Ishikawa (cell line): ENCODE data around the gene APLP1.

ENCODE experiments used
- CEBPB ChIP-seq: IDR thresholded peaks from 2 replicates; pipeline ENCODE4 v1.6.1; 2012
- CREB1 ChIP-seq: IDR thresholded peaks from 2 replicates; pipeline ENCODE4 v1.6.1; 2012; ENCODE audit warnings: low read depth
- EGR1 ChIP-seq: IDR thresholded peaks from 2 replicates; pipeline ENCODE4 v1.6.1; 2012
- EP300 ChIP-seq: IDR thresholded peaks from 2 replicates; pipeline ENCODE4 v1.6.1; 2012; ENCODE audit warnings: borderline replicate concordance
- FOXM1 ChIP-seq: IDR thresholded peaks from 2 replicates; pipeline ENCODE4 v1.6.1; 2012; ENCODE audit warnings: low read depth, borderline replicate concordance
- MAX ChIP-seq: IDR thresholded peaks from 2 replicates; pipeline ENCODE4 v1.6.1; 2012
- NFIC ChIP-seq: IDR thresholded peaks from 2 replicates; pipeline ENCODE4 v1.6.1; 2012
- RAD21 ChIP-seq: IDR thresholded peaks from 2 replicates; pipeline ENCODE4 v1.6.1; 2012; ENCODE audit warnings: low read depth
- REST ChIP-seq: IDR thresholded peaks from 2 replicates; pipeline ENCODE4 v1.6.1; 2012; ENCODE audit warnings: low read depth, mild to moderate bottlenecking
- TAF1 ChIP-seq: IDR thresholded peaks from 2 replicates; pipeline ENCODE4 v1.6.1; 2012; ENCODE audit warnings: low read depth, mild to moderate bottlenecking
- TCF12 ChIP-seq: IDR thresholded peaks from 2 replicates; pipeline ENCODE4 v1.6.1; 2012; ENCODE audit warnings: low read depth
- TEAD4 ChIP-seq: IDR thresholded peaks from 2 replicates; pipeline ENCODE4 v1.6.1; 2012
- USF1 ChIP-seq: IDR thresholded peaks from 2 replicates; pipeline ENCODE4 v1.6.1; 2012
- YY1 ChIP-seq: IDR thresholded peaks from 2 replicates; pipeline ENCODE4 v1.6.1; 2012; ENCODE audit warnings: low read depth
- ZBTB7A ChIP-seq: IDR thresholded peaks from 2 replicates; pipeline ENCODE4 v1.6.1; 2012; ENCODE audit warnings: low read depth

The APLP1 gene

GRCh38 chr19:35860436-35860817 is 7.9 kb upstream of the APLP1 start:
- TF ChIP-seq ZBTB7A (no peak), CREB1 (no peak), MAX (no peak), CEBPB (no peak), USF1 (no peak)

GRCh38 chr19:35860818-35861639 is 7.3 kb upstream of the APLP1 start:
- TF ChIP-seq TEAD4 (no peak), NFIC (no peak), YY1 (no peak), MAX (0 out of 2 replicates have a peak, but pooled peaks have one; percentile 13)

GRCh38 chr19:35861640-35862160 is 6.7 kb upstream of the APLP1 start:
- no peak for TF ChIP-seq EGR1
- no peak for TF ChIP-seq REST
- TF ChIP-seq TEAD4 = no peak
- TF ChIP-seq TCF12 = no peak
- no peak for TF ChIP-seq MAX
- no peak for TF ChIP-seq FOXM1
- TF ChIP-seq RAD21 = no peak
- TF ChIP-seq NFIC = no peak
- no peak for TF ChIP-seq ZBTB7A
- no peak for TF ChIP-seq EP300
- TF ChIP-seq CEBPB = no peak
- TF ChIP-seq TAF1 = no peak
- no peak for TF ChIP-seq CREB1
- no peak for TF ChIP-seq USF1
- no peak for TF ChIP-seq YY1

- TF ChIP-seq MAX = no peak
- no peak for TF ChIP-seq CEBPB
- no peak for TF ChIP-seq FOXM1
- TF ChIP-seq USF1 = no peak
- no peak for TF ChIP-seq TEAD4
- TF ChIP-seq RAD21 = no peak
- no peak for TF ChIP-seq TAF1
- TF ChIP-seq YY1 = no peak
- TF ChIP-seq CREB1 = no peak
- TF ChIP-seq ZBTB7A = no peak
- TF ChIP-seq NFIC = no peak
These were observed 5.8 kb upstream of the APLP1 start for GRCh38 chr19:35862528-35862927.

- TF ChIP-seq MAX (no peak), CREB1 (no peak), TCF12 (no peak), ZBTB7A (no peak), TAF1 (no peak), EGR1 (no peak), RAD21 (no peak), TEAD4 (no peak), REST (no peak), CEBPB (no peak), YY1 (no peak), NFIC (no peak), USF1 (no peak), FOXM1 (no peak), EP300 (no peak)
These were observed 5.4 kb upstream of the APLP1 start for GRCh38 chr19:35863018-35863417.
